Measurements from ENCODE around the gene BEND3. TPM values are rescaled to one million over a fixed set of nuclear protein-coding genes. Genes with fewer than 3 reads are reported as not detected.
"Not testable (repeated sequence)": the region's sequence is repeated elsewhere in the genome, so short reads cannot be mapped to it uniquely, and the experiment has no call there.

BEND3 gene
- polyA plus RNA-seq (5.7 and 6.0 TPM in 2 replicates), polyA minus RNA-seq (17.3 and 17.7 TPM in 2 replicates)

GRCh38 chr6:107114926-107115694 lies at the start of gene BEND3:
TSS of gene BEND3 (minus strand) at chr6:107115515. CDS start at chr6:107099285, 16,230 bp downstream.
- Histone ChIP-seq H3K9ac (ENCODE audit: low read length) (peak within 1 kb of the TSS; percentile 79), H3K4me3 (ENCODE audit: low read length) (peak within 1 kb of the TSS; percentile 89), H3F3A (ENCODE audit: insufficient read depth, low read length, poor library complexity, severe bottlenecking) (peaks cover 7% of the 10 kb centered on the region), H3K27me3 (ENCODE audit: insufficient read depth, low read depth, low read length) (no peaks in the 10 kb centered on the region), H3K4me2 (ENCODE audit: low read length) (peak within 1 kb of the TSS; percentile 97), H4K20me1 (ENCODE audit: insufficient read depth) (no peaks in the 10 kb centered on the region), H3K27ac (ENCODE audit: low read length) (peak within 1 kb of the TSS; percentile 86), H3K9me2 (ENCODE audit: insufficient read depth, low read length) (no peaks in the 10 kb centered on the region), H3K79me2 (replicated peaks; ENCODE audit: insufficient read depth, low read length) (peaks cover 17% of the 10 kb centered on the region), H3K36me3 (ENCODE audit: insufficient read depth, low read length) (no peaks in the 10 kb centered on the region), H2AFZ (ENCODE audit: low read depth, low read length) (peak within 1 kb of the TSS; percentile 32), H3K9me3 (ENCODE audit: low read length) (no peaks in the 10 kb centered on the region)
- TF ChIP-seq POLR2AphosphoS5 (IDR thresholded peaks at IDR 0.05) (peak; percentile 39), REST (IDR thresholded peaks at IDR 0.05; ENCODE audit: borderline replicate concordance) (peak; percentile 3), EZH2 (IDR thresholded peaks at IDR 0.05; ENCODE audit: borderline replicate concordance, insufficient read depth, low read length, poor library complexity, severe bottlenecking) (no peak), CTCF (IDR thresholded peaks at IDR 0.05; ENCODE audit: poor library complexity, severe bottlenecking) (no peak), MXI1 (conservative IDR thresholded peaks at IDR 0.05; ENCODE audit: poor library complexity, severe bottlenecking) (no peak), EP300 (conservative IDR thresholded peaks at IDR 0.05; ENCODE audit: poor library complexity, severe bottlenecking) (no peak), TAF1 (IDR thresholded peaks at IDR 0.05; ENCODE audit: low read depth) (no peak), SMC3 (conservative IDR thresholded peaks at IDR 0.05; ENCODE audit: poor library complexity) (no peak), RAD21 (conservative IDR thresholded peaks at IDR 0.05) (no peak)

GRCh38 chr6:107164299-107164698 lies 49.0 kb upstream of the BEND3 start:
- not testable (repeated sequence) for H3K9me2 ChIP-seq (ENCODE audit: insufficient read depth, low read length); H3K4me3 ChIP-seq (ENCODE audit: low read length); H3K79me2 ChIP-seq (replicated peaks; ENCODE audit: insufficient read depth, low read length); H3K36me3 ChIP-seq (ENCODE audit: insufficient read depth, low read length); H3F3A ChIP-seq (ENCODE audit: insufficient read depth, low read length, poor library complexity, severe bottlenecking); H3K27me3 ChIP-seq (ENCODE audit: insufficient read depth, low read depth, low read length); H3K9ac ChIP-seq (ENCODE audit: low read length); H4K20me1 ChIP-seq (ENCODE audit: insufficient read depth); H2AFZ ChIP-seq (ENCODE audit: low read depth, low read length); H3K9me3 ChIP-seq (ENCODE audit: low read length); H3K4me2 ChIP-seq (ENCODE audit: low read length); H3K27ac ChIP-seq (ENCODE audit: low read length)
